GM12874 (cell line): ENCODE measurements around the gene GSN.

Experiments
- CTCF ChIP-seq: IDR thresholded peaks from 2 replicates; pipeline ENCODE4 v1.5.1; 2011; ENCODE audit warnings: low read depth, mild to moderate bottlenecking, control low read depth, low read length, moderate library complexity; ENCODE audit not compliant: insufficient read depth

Gene GSN

GRCh38 chr9:121294151-121294743 is 26.3 kb downstream of the GSN start:
- TF ChIP-seq CTCF: no peak

DNA sequence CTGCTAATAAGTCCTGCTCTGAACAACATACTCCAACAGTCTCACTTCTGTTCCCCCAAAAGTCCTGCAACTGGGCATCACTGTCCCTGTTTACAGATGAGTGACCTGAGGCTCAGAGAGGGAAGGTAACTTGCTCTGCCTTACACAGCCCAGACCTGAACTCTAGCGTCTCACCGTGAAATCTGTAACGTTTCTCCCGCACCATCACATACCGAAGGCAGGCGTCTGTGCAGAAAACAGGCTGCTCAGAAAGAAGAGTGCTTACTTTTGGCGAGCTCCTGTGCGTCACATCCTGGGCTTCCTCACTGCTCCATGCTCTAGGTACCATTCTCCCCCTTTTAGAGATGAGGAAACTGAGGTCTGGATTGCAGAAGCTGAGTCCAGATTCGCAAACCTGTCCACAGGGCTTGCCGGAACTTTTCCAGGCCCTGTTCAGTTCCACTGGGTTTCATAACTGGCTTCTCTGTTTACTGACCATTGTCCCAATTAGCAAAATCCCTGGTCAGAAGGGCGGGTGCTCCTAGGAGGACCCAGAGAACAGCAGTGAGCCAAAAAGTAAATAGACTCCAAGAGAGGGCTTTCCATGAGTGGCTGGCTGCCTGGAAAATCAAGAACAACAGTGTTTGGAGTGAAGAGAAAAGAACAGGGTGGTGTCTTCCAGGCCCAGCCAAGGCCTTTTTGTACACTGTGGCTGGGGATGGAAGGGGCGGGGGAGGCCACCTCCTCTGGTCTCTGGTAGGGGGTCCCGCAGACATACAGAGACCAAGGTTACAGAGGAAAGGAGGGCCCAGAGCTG is 27.1 kb downstream of the GSN start:
- no peak for TF ChIP-seq CTCF

- TF ChIP-seq CTCF: no peak
Measured at GRCh38 chr9:121295662-121296191, 27.8 kb downstream of the GSN start.

- TF ChIP-seq CTCF: no peak
Measured at GRCh38 chr9:121296213-121297127, 28.5 kb downstream of the GSN start.

- TF ChIP-seq CTCF: no peak
Measured at GRCh38 chr9:121297389-121297788, 29.4 kb downstream of the GSN start.

DNA sequence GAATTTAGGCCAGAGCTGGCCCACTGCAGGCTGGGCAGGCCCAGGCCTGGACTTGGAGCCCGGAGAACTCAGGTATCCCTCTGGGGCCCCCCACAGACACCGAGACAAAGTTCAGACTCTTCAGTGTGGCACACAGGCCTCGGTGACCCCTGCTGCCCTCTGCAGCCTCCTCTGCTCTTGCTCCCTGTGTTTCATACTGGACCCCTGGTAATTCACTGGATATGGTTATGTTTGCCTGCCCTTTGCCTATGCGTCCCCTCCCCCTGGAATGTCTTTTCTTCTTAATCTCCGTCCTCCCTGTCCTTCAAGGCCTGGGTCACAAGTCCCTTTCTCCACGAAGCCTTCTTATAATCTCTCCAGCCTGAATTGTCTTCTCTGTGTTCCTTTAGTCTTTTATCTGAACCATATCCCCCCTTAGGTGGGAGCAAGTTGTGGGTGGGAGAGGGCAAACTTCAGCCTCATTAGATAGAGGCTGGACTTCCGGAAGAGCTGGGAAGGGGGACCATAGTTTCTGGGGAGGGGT is 30.1 kb downstream of the GSN start:
- TF ChIP-seq CTCF: no peak
